NCI-H2107 (cell line): ENCODE measurements around the gene KCP.
A peak's percentile ranks its signal among the peaks of the same experiment; 100 is the strongest.

Experiments used
- DNase-seq: peaks from one replicate; lab custom pipeline; 2025; lab: John Stamatoyannopoulos, UW

Gene KCP

GRCh38 chr7:128874140-128875031 is 36.1 kb downstream of the KCP start:
- DNase-seq = peak; percentile 37

GRCh38 chr7:128873234-128873633 is 37.3 kb downstream of the KCP start:
- DNase-seq = no peak

- DNase-seq = no peak
These were observed 38.1 kb downstream of the KCP start for GRCh38 chr7:128872394-128872824.

GRCh38 chr7:128871050-128871449 is 39.5 kb downstream of the KCP start:
- DNase-seq = no peak

GRCh38 chr7:128869944-128870285 is 40.6 kb downstream of the KCP start:
- no peak for DNase-seq

GRCh38 chr7:128869138-128869943 is 41.2 kb downstream of the KCP start:
- DNase-seq = peak; percentile 29

- no peak for DNase-seq
These were observed 41.8 kb downstream of the KCP start for GRCh38 chr7:128868624-128869137.

GRCh38 chr7:128867842-128868623 is 42.5 kb downstream of the KCP start:
- DNase-seq = peak; percentile 68

- DNase-seq = no peak
These were observed 43.3 kb downstream of the KCP start for GRCh38 chr7:128867241-128867640.

GRCh38 chr7:128865996-128866877 is 44.3 kb downstream of the KCP start:
- no peak for DNase-seq

- DNase-seq = no peak
These were observed 45.2 kb downstream of the KCP start for GRCh38 chr7:128865303-128865702.

GRCh38 chr7:128863433-128863989 is 47.0 kb downstream of the KCP start:
- DNase-seq = peak; percentile 41

GRCh38 chr7:128862571-128863432 is 47.7 kb downstream of the KCP start, which contains the start of gene ATP6V1F:
Gene ATP6V1F (plus strand): TSS chr7:128862856. CDS start chr7:128862905, 49 bp downstream.
- peak; percentile 90 for DNase-seq

- DNase-seq = no peak
These were observed 48.4 kb downstream of the KCP start for GRCh38 chr7:128861957-128862570.

- DNase-seq = no peak
These were observed 50.1 kb downstream of the KCP start for GRCh38 chr7:128860158-128861073.

GRCh38 chr7:128859232-128860157 is 51.0 kb downstream of the KCP start:
- DNase-seq = no peak
